Mesodermal cell (in vitro differentiated cells): ENCODE measurements around the gene SEMA6B.

Experiments used
- H3K27ac ChIP-seq: 2 replicates; pipeline ENCODE4 v1.7.0; 2013; ENCODE audit warnings: mild to moderate bottlenecking, low read depth, low read length, moderate library complexity; ENCODE audit not compliant: severe bottlenecking
- H3K36me3 ChIP-seq: 2 replicates; pipeline ENCODE4 v1.7.1; 2013; ENCODE audit warnings: mild to moderate bottlenecking, low read length, moderate library complexity; ENCODE audit not compliant: control insufficient read depth, insufficient read depth
- H3K4me1 ChIP-seq: one replicate; pipeline ENCODE4 v1.7.1; 2013; ENCODE audit warnings: mild to moderate bottlenecking, low read length; ENCODE audit not compliant: insufficient read depth, control insufficient read depth, poor library complexity, severe bottlenecking
- H3K4me3 ChIP-seq: 2 replicates; pipeline ENCODE4 v1.7.0; 2013; ENCODE audit warnings: low read length, control low read depth, mild to moderate bottlenecking; ENCODE audit not compliant: insufficient read depth, poor library complexity, severe bottlenecking; ENCODE audit errors: extremely low read depth
- H3K9me3 ChIP-seq: 2 replicates; pipeline ENCODE4 v1.7.1; 2013; ENCODE audit warnings: mild to moderate bottlenecking, low read length, moderate library complexity; ENCODE audit not compliant: control insufficient read depth
- WGBS, 2 experiments: methylation state at CpG; one replicate each; pipeline ENCODE4 v1.1.5; 2013; ENCODE audit warnings: missing lambda C conversion rate in 2 of 2; ENCODE audit not compliant: insufficient coverage in 2 of 2; 5-methylcytosine and 5-hydroxymethylcytosine counted together

Gene SEMA6B

DNA sequence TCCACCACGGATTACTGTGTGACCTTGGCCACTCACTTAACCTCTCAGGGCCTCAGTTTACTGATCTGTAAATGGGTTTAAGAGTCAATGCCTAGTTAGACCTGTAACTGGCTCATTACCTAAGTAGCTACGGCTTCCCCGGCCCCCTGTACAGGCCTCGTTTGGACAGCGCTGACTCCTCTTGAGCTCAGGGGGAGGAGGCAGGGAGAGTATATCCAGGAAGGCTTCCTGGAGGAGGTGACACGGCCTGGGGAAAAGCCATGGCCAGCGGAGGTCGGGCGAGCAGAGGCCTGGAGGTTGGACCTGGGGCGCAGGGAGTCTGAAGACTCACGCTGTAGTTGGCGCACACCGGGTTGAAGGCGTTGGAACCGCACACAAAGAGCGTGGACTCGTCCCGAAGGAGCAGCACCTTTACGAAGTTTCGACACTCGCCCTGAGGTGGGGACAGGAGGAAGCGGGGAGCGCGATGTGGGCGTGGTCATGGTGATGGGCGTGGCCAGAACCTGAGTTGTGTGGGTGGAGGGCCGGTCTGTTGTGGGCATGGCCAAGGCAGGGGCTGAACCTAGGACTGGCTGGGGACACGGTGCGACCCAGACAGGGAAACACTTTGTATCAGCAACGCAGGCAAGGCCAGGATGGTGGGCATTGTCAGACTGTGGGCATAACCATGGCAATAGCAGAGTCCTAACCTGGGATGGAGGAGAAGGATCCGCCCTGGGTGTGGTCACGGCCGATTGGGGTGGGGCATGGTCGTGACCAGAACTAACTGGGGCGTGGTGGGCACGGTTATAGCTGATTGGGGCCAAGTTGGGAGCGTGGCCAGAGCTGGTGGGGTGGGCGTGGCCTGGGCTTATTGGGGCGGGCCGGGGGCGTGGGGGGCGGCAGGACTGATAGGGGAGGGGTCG is 3.6 kb downstream of the SEMA6B start:
- no peak overlapping the region for H3K27ac ChIP-seq
- H3K4me1 ChIP-seq = peaks cover 4% of the 10 kb centered on the region
- H3K9me3 ChIP-seq = no peaks in the 10 kb centered on the region
- 86 to 91% methylated on average over 35 to 41 of the region's 43 CpGs for WGBS, 2 experiments
- no peaks in the 10 kb centered on the region for H3K36me3 ChIP-seq
- H3K4me3 ChIP-seq = no peak overlapping the region

DNA sequence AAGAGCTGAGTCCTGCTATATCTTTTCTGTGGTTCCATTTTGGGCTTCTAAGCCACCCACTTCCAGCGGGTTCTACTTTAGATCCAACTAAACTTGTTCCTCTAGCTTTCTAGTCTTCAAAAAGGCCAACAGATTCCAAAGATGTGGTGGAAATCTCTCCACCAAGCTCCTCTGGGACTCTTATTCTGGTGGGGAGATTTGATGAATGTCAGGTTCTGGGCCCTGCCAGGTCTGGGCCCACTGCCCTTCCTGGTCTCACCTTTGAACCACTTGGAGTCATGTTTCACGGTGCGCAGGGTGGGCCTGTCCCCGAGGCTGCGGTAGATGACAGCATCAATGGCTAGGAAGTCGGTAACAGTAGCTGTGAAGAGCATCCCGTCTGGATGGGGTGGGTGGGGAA is 4.8 kb downstream of the SEMA6B start:
- Histone ChIP-seq H3K27ac (no peak overlapping the region), H3K9me3 (no peaks in the 10 kb centered on the region), H3K4me3 (no peak overlapping the region), H3K36me3 (no peaks in the 10 kb centered on the region), H3K4me1 (peaks cover 4% of the 10 kb centered on the region)
- 85 to 95% methylated on average over 5 to 6 of the region's 7 CpGs for WGBS, 2 experiments

GRCh38 chr19:4553775-4554174 is 5.7 kb downstream of the SEMA6B start:
- Histone ChIP-seq H3K36me3 (no peaks in the 10 kb centered on the region), H3K4me3 (no peak overlapping the region), H3K9me3 (no peaks in the 10 kb centered on the region), H3K27ac (no peak overlapping the region), H3K4me1 (no peaks in the 10 kb centered on the region)
- 78% methylated on average over 3 of the region's 3 CpGs for WGBS, 2 experiments

- Histone ChIP-seq H3K4me1 (no peaks in the 10 kb centered on the region), H3K36me3 (no peaks in the 10 kb centered on the region), H3K9me3 (no peaks in the 10 kb centered on the region), H3K27ac (no peak overlapping the region), H3K4me3 (no peak overlapping the region)
Measured at GRCh38 chr19:4553092-4553695, 6.3 kb downstream of the SEMA6B start.

GRCh38 chr19:4552525-4552819 is 7.0 kb downstream of the SEMA6B start:
- 94 to 95% methylated on average over 16 to 18 of the region's 18 CpGs for WGBS, 2 experiments

DNA sequence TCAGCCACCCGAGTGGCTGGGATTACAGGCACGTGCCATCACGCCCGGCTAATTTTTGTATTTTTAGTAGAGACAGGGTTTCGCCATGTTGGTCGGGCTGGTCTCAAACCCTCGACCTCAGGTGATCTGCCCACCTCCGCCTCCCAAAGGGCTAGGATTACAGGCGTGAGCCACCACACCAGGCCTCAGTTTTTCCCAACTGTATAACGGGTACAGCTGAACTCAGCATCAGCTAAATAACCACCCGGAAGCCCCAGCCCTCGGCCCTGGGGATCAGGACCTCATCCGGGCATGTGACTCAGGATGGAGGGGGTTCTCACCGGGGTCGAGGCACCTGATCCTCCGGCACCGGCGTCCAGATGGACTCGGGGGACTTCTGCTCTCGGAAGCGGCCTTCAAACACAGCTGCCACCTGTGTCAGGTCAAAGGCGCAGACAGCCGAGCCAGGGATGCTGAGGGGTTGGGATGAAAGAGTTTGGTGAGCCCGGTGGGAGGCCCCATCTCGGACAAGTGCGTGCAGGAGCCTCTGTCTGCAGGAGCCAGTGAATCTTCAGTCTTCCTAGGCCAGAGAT is 8.9 kb downstream of the SEMA6B start:
- no peak overlapping the region for H3K27ac ChIP-seq
- H3K4me3 ChIP-seq = no peak overlapping the region
- H3K36me3 ChIP-seq = no peaks in the 10 kb centered on the region
- H3K4me1 ChIP-seq = no peaks in the 10 kb centered on the region
- H3K9me3 ChIP-seq = no peaks in the 10 kb centered on the region
- WGBS, 2 experiments = 89 to 92% methylated on average over 23 to 26 of the region's 26 CpGs

More at GRCh38 chr19:4552525-4552819, 7.0 kb downstream of the SEMA6B start:
- no peaks in the 10 kb centered on the region for H3K36me3 ChIP-seq
- no peak overlapping the region for H3K4me3 ChIP-seq
- H3K27ac ChIP-seq = no peak overlapping the region
- H3K9me3 ChIP-seq = no peaks in the 10 kb centered on the region
- no peaks in the 10 kb centered on the region for H3K4me1 ChIP-seq

DNA sequence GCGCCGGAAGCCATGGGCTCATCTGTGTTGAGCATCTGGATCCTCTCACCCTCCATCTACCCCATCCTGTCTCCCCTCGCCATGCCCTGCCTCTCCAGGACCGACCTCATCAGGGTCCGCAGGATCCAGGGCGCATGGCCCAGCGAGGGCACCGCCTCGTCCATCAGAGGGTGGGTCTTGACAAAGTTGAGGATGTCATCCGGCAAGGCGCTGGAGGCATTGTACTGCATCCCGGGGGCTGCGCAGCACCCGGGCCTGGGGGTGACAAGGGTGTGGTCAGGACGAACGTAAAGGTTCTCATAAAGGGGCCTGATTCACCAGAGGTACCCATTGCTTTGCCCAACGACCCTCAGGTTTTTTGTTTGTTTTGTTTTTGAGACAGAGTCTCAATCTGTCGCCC is 9.5 kb downstream of the SEMA6B start:
- no peaks in the 10 kb centered on the region for H3K9me3 ChIP-seq
- H3K27ac ChIP-seq = no peak overlapping the region
- no peaks in the 10 kb centered on the region for H3K36me3 ChIP-seq
- no peak overlapping the region for H3K4me3 ChIP-seq
- no peaks in the 10 kb centered on the region for H3K4me1 ChIP-seq
- 96 to 98% methylated on average over 13 to 16 of the region's 18 CpGs for WGBS, 2 experiments

GRCh38 chr19:4548238-4548584 is 11.3 kb downstream of the SEMA6B start:
- no peaks in the 10 kb centered on the region for H3K36me3 ChIP-seq
- H3K9me3 ChIP-seq = no peaks in the 10 kb centered on the region
- no peak overlapping the region for H3K27ac ChIP-seq
- H3K4me3 ChIP-seq = no peak overlapping the region
- no peaks in the 10 kb centered on the region for H3K4me1 ChIP-seq
- whole genome bisulfite sequencing, 2 experiments = 96 to 97% methylated on average over 12 to 13 of the region's 14 CpGs

DNA sequence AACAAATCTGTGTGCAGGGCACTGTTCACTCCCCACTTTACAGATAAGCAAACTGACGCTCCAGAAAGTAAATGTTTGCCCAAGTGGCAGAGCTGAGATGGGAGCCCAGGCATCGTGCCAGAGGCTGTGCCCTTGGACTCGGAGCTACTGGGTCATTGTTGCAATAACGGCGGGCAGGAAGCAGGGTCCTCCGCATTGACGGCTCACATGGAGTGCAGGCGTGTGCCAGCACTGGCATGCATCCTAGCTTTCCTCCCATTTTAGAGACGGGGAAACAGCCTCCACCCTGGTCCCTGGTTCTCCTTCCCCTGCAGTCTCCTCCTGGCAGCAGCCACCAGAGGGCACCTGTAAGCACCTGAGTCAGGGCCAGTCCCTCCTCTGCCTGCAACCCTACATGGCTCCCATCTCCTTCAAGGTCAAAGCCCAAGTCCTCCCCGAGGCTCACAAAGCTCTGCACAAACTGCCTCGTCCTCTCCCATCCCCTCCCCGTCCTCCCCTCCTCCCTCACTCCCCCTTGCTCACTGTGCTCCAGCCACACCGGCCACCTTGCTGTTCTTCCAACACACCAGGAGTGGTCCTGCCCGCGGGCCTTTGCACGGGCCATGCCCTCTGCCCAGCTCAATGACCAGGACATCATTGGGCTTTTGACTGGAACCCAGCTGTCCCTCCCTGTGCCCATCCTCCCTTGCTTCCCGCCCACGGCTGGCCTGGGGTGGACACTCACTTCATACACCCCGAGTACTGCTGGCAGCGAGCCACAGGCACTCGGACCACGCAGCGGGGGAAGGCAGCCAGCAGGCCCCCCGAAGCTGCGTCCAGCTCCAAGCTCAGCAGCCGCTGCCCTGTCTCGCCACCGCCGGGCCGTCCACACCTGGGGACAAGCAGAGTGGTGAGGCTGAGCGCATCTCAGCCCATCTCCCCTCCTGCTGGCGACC is 11.9 kb downstream of the SEMA6B start:
- Histone ChIP-seq H3K4me1 (no peaks in the 10 kb centered on the region), H3K9me3 (no peaks in the 10 kb centered on the region), H3K4me3 (no peak overlapping the region), H3K36me3 (no peaks in the 10 kb centered on the region), H3K27ac (no peak overlapping the region)
- WGBS, 2 experiments = 93 to 96% methylated on average over 29 to 30 of the region's 32 CpGs

DNA sequence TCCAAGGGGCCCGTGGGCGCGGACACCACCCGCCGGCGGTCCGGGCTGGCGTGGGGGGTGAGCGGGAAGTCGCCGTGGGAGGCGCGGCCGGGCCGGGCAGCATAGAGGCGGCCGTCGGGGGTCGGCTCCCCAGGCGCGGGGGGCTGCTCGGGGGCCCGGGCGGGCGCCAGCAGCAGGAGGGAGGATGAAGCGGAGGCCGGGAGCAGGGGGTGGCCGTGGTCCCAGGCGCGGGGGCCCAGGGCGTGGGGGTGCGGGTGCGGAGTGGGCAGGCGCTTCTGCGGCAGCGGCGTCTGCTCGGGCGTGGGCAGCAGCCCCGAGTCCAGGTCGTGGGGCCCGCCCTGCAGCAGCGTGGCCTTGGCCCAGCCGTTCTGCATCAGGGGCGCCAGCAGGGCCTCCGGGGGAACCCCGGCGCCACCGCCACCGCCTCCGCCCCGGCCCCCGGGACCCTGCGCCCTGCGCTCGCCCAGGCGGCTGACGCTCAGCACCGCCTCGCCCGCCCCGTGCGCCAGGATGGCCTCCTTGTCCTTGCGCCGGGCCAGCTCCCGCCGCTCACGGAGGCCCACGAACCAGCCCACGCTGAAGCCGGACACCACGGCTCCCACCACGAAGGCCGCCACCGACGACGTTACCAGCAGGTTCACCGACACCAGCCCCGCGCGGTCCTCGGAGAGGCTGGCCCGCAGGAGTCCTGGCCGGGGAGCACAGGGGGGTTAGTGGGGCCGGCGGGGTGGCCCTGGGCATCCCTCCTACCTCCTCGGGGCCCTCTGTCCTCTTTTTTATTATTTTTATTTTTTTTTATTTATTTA is 15.4 kb downstream of the SEMA6B start:
- no peaks in the 10 kb centered on the region for H3K4me1 ChIP-seq
- no peak overlapping the region for H3K27ac ChIP-seq
- WGBS, 2 experiments = 97 to 98% methylated on average over 45 to 79 of the region's 87 CpGs
- H3K9me3 ChIP-seq = peaks cover 5% of the 10 kb centered on the region
- no peaks in the 10 kb centered on the region for H3K36me3 ChIP-seq
- no peak overlapping the region for H3K4me3 ChIP-seq
